Measurements from ENCODE around the gene CEP89. TPM values are rescaled to one million over a fixed set of nuclear protein-coding genes. Genes with fewer than 3 reads are reported as not detected.
"Not testable (repeated sequence)": the region's sequence is repeated elsewhere in the genome, so short reads cannot be mapped to it uniquely, and the experiment has no call there.

Gene CEP89
- total RNA-seq, 1 donor from 2014 or later = 16.9 TPM

DNA sequence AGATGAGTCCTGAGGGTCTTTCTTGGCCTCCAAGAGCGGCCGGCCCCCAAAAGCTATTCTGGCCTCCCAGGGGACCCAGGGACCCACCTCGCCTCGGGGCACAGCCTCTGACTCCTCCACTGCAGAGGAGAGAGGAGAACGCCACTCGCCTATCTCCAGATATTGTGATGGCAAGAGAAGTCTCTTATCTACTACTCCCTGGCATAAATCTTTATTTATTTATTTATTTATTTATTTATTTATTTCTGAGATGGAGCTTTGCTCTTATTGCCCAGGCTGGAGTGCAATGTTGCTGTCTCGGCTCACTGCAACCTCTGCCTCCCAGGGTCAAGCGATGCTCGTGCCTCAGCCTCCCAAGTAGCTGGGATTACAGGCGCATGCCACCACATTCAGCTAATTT lies 113.2 kb downstream of the CEP89 start:
- no peak for DNase-seq (ENCODE audit: low read depth)
- H3K4me3 ChIP-seq (ENCODE audit: low read depth, low read length) = no peak overlapping the region

DNA sequence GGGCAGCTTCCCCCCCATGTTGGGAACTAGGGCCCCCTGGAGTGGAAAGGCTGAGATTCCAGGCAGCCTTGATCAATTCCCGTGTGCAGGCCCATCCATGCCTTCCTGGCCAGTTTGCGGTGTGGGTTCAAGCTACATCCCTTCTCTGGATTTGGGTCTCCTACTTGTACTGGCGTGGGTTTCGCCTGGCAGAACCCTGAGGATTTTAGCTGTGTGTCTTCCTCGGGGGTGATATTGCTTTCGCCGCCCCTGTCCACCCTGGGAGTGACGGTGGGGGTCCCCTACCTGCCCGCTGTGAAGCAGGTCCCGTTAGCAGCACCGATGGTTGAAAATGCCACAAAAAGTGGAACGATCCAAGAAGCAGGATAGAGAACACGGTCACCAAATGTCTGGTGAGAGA lies 113.6 kb downstream of the CEP89 start:
- DNase-seq (ENCODE audit: low read depth) = no peak
- no peak for TF ChIP-seq CTCF (conservative IDR thresholded peaks at IDR 0.05; ENCODE audit: low read depth, low read length)
- H3K4me3 ChIP-seq (ENCODE audit: low read depth, low read length) = no peak overlapping the region

More for the DNA sequence above, 113.2 kb downstream of the CEP89 start:
- TF ChIP-seq CTCF (conservative IDR thresholded peaks at IDR 0.05; ENCODE audit: low read depth, low read length) = no peak

GRCh38 chr19:32857584-32857983 lies 114.2 kb downstream of the CEP89 start:
- no peak overlapping the region for H3K4me3 ChIP-seq (ENCODE audit: low read depth, low read length)
- DNase-seq (ENCODE audit: low read depth) = no peak
- no peak for TF ChIP-seq CTCF (conservative IDR thresholded peaks at IDR 0.05; ENCODE audit: low read depth, low read length)

GRCh38 chr19:32856818-32857217 lies 114.9 kb downstream of the CEP89 start:
- not testable (repeated sequence) for H3K4me3 ChIP-seq (ENCODE audit: low read depth, low read length); DNase-seq (ENCODE audit: low read depth)

GRCh38 chr19:32852216-32852615 lies 119.5 kb downstream of the CEP89 start:
- H3K4me3 ChIP-seq (ENCODE audit: low read depth, low read length) = no peak overlapping the region
- no peak for TF ChIP-seq CTCF (conservative IDR thresholded peaks at IDR 0.05; ENCODE audit: low read depth, low read length)
- no peak for DNase-seq (ENCODE audit: low read depth)

GRCh38 chr19:32848035-32848434 lies 123.7 kb downstream of the CEP89 start:
- not testable (repeated sequence) for DNase-seq (ENCODE audit: low read depth); H3K4me3 ChIP-seq (ENCODE audit: low read depth, low read length)

DNA sequence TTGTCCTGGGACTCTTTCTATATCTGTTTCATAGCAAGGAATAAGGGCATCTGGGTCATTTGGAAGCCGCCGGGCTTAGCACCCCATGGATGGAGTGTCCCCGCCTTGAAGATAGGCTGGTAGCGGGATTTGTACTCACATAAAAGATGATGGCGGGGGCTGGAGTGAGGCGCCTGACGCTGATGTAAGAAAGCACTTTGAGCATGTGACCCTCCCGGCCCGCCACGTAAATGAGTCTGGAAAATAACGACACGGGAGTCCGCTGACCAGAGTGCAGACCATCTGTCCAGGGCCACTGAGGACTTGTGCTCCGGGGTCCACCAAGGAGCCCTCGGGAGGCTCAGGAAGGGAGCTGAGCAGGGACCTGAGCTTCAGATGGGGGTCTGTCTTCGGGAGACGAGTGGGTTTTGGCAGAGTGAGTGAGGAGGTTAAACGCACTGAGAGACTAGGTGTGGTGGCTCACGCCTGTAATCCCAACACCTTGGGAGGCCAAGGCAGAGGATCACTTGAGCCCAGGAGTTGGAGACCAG lies 128.0 kb downstream of the CEP89 start:
- H3K4me3 ChIP-seq (ENCODE audit: low read depth, low read length) = no peak overlapping the region
- DNase-seq (ENCODE audit: low read depth) = no peak
- no peak for TF ChIP-seq CTCF (conservative IDR thresholded peaks at IDR 0.05; ENCODE audit: low read depth, low read length)

DNA sequence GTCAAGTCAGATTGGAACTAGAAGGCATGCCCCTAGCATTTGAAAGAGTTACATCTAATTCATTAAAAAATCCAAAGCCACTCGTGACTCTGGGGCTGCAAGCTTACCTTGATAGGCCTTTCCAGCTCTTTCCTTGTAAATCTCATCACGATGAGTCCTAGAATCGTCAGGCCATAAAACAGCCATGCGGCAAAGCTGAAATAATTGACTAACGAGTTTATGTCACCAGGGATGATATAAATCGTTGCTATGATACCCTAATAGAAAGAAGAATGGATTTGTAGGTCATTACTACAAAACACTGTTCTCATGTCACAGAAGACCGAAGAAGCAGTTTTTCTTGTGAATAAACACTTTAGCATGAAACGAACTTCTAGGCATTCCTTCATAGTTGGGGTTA lies 129.7 kb downstream of the CEP89 start:
- no peak for TF ChIP-seq CTCF (conservative IDR thresholded peaks at IDR 0.05; ENCODE audit: low read depth, low read length)
- no peak for DNase-seq (ENCODE audit: low read depth)

More for the DNA sequence above, 129.7 kb downstream of the CEP89 start:
- no peak overlapping the region for H3K4me3 ChIP-seq (ENCODE audit: low read depth, low read length)

Measured in epithelial cell of proximal tubule (primary cell).